Astrocyte of the hippocampus (primary cell): ENCODE data around the gene DNM3.

Experiments
- DNase-seq: peaks from one replicate; pipeline ENCODE4 v3.0.0; 2011; ENCODE audit warnings: low read depth, low spot score

DNM3 gene

DNA sequence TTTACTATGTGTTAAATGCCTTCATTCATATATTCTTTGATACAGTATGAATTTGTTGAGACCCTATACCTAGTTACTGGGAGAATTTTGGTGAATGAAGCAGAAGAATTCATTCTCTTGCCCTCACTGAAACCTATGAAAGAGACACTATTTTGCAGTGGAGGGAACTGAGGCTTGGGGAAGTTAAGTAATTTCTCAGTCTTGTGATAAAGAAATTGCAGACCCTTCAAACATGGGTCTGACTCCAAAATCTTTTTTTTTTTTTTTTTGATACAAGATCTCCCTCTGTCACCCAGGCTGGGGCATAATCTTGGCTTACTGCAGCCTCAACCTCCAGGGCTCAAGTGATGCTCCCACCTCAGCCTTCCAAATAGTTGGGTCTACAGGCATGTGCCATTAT, 132.1 kb downstream of the DNM3 start:
- DNase-seq: no peak

DNA sequence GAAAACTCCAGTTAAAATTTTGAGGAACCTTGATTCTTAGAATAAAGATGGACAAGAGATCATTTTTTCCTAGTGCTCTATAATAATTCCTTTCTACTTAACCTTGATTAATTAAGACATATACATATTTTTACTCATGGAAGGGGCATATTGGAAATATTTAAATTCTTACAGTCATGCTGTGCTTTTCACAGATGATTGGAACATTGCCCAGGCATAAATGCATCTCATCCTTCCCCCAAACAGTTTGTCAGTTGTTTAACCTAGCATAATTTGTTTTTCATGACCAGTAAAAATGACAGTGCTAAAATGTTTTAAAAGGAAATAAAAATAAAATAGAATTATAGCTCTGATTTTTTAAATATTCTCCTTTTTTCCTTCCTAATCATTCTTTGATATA, 140.0 kb downstream of the DNM3 start:
- no peak for DNase-seq

GRCh38 chr1:171983584-171983983, 142.3 kb downstream of the DNM3 start:
- peak; percentile 64 for DNase-seq

DNA sequence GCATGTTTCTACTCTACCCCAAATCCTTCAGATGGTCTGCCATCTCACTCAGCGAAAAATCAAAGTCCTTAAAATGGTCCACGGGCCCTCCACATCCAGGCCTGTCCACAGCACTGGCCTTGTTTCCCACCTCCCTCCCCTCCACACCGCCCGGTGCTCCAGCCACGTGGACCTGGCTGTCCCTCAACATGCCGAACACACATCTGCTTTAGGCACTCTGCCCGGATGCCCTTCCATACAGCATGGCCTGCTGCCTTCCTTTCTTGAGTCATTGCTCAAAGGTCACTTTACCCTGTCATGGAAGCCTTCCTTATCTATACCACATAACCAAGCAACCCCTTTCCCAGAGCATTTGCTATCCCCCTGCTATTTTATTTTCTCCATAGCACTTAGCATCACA, 143.0 kb downstream of the DNM3 start:
- DNase-seq: no peak

DNA sequence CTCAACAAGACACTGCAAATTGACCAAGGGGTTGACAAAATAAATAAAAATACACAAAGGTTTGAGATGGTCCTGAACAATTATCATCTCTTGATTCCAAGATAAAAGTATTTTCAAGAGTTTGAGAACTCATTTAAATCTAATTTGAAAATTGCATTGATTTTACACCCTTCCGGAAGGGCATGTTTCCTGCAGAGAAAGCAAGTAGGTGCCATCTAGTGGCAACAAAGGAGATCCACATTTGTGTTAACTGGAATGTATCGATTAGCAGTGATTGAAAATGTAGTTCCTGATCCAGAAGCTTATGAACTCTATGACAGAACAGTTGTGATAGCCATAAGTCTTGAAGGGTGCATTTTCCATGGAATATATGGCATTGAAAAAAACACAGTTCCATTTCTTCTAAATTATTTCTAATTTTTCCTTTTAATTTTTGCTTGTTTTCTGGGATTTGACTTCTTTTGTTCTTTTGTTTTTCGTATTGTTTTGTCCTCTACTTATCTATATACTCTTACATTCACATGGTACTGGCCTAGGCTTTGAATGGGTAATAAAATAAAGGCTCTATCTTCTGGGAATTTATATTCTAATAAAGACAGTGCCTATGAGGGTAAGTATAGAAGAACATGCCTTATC, 143.7 kb downstream of the DNM3 start:
- DNase-seq: peak; percentile 43

GRCh38 chr1:171985639-171986038, 144.3 kb downstream of the DNM3 start:
- DNase-seq: no peak

- no peak for DNase-seq
Observed at GRCh38 chr1:171988243-171988885, 147.1 kb downstream of the DNM3 start.

- DNase-seq: peak; percentile 64
Observed at GRCh38 chr1:171990371-171990770, 149.1 kb downstream of the DNM3 start.

DNA sequence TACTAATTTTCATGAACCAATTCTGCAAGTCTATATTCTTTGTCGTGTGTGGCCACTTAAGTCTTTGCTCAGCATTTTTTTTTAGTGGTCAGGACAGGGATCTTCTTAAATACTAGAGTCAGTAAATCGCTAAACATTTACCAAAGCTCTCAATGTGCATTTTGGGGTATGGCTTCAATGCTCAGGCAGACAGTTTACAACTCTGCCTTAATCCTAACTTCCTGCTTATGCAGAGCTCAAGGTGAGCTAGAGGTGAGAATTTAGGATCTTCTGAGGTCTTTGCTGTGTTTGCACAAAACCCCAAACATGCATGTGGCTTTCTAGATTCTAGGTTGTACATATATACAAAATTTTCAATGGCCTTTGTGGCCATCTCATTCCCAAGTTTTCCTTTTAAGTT, 153.0 kb downstream of the DNM3 start:
- DNase-seq: no peak

DNA sequence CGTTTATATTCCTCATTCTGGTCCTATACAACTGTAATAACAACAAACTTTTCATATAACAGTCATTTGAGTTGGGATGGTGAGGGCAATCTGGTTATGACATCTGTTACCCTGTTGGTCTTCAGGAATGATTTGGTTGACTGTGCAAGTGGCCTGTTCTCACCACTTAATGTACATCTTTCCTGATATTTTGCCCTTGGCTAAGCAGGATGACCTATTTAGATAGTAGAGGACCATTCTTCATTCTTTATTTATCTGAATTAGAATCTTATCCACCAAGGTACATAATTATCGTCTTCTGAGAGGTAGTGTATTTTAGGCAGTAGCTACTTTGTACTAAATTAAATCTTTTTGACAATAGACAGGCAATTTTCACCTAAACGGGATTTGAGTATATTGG, 154.3 kb downstream of the DNM3 start:
- DNase-seq: no peak

DNA sequence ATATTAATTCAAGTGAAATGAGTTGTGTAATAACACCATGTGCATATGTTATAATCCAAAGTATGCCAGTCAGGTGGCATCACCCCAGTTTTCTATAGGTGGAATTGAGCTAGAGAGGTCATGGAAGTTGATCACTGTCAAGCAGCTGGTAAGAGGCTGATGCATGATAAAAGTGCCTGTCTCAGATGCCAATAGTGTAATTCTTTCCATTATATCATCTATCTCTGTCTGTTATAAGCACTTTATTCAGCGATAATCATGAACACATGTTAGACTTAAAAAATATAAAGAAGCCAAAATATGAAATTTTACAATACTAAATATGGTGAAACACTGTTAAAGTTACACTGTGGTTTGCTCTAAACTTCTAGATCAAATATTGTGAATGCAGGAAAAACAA, 156.6 kb downstream of the DNM3 start:
- no peak for DNase-seq

GRCh38 chr1:171998711-171999110, 157.4 kb downstream of the DNM3 start:
- no peak for DNase-seq

- no peak for DNase-seq
Observed at GRCh38 chr1:171999756-172000155, 158.5 kb downstream of the DNM3 start.

GRCh38 chr1:172001288-172001687, 160.0 kb downstream of the DNM3 start:
- no peak for DNase-seq

DNA sequence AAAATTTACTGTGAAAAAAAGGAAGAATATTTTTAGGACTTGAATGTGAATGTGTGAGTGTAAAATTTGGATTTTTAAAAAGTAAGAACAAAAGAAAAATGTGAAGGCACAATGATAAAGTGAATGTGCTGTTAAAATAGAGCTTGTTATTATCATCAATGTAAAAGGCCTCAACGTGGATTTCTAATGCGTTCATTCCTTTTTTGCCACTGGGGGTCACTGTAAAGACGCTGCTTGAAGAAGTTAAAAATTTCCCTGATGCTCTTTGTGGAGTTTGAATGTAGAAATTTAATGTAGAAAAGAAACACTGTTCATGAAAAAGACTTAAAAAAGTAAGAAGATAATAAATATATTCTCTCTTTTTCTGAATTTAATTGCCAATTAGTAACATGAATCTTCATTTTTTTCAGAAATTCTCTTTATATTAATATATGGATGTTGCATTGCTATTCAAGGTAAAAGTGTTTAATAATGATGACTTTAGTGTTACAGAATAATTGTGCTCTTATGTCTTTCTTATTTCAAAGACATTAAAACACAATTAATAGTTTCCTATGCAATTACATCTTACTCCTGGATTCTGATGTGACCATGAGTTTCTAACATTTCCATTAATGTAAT, 161.5 kb downstream of the DNM3 start:
- DNase-seq: peak; percentile 77

DNA sequence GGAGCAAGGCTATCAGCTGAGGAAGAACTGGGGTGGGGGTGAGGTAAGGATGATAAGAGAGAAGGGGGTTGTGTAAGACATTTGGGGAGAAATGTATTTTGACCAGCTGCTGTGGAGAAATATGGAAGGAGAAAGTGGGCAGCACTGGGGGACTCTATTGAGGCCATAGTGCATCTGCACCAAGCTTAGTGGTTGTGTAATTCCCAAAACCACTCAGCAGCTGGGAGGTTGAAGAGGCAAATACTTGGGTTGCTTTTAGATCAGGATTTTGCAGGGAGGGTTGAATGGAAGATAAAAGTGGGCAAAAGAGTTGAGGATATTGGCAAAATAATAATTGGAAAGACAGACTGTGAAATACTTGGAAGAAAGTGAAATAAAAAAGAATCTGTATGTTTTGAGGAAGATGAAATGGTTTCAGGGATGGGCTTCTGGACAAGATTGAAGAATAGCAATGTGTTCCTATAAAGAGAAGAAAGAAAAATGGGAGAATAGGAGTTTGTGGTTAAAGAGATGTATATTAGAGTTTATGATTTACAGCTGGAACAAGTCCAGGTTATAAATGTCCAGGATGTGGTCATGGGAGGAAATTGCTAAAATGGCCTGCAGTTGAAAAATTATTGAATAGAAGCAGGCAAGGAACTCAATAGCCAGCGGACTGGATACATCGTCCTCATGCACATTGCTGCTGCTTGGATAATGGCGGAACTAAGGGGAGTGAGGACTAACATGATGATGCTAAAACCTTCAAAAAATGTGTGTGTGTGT, 162.7 kb downstream of the DNM3 start:
- no peak for DNase-seq

DNA sequence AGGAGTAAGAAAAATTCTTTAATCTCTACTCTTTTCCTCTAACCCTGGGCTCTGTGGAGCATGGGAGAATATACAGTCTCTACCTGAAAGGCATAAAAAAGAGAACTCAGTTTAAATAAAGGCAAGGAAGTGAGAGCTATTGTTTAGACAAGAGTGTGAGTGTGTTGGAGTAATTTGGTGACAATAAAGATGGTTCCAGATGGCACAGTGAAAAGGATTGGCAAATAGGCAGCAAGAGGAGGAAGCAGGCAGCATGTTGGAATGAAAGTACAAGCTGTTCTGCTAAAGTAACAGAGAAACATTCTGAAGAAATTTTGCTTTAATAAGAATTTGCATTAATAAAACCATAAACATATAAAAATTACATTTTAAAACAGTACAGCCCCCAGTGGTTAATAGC, 163.4 kb downstream of the DNM3 start:
- no peak for DNase-seq

DNA sequence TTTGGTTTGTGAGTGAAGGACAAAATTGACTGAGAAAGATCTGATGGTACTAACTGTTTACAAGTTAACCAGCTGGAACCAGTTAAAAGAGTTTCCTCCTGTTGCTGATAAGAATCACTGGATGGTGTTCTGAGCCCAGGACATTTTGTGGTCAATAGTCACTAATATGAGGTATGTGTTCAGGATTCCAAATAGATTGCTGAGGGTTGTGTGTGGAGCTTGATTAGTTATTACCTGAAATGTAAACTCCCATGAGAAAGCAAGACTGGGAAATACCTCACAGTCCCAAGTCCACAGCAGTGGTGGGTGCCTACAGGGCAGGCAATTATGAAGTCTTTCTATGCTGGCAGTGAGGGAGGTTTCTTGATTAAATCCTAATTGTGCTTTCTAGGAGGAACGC, 164.6 kb downstream of the DNM3 start:
- DNase-seq: peak; percentile 80

DNA sequence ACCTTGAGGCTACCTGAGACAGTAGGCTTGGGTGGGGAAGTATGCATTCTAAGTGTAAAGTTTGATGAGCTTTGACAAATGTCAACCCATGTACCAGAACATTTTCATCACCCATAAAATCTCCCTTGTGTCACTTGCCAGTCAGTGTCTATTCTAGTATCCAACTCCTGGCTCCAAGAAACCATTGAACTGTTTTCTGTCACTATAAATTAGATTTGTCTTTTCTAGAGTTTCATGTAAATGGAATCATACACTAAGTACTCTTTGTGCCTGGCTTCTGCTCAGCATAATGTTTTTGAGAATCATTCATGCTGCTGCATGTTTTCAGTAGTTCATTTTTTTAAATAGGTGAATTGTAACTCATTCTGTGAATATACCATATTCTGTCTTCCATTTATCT, 165.4 kb downstream of the DNM3 start:
- DNase-seq: no peak

- no peak for DNase-seq
Observed at GRCh38 chr1:172018727-172019311, 177.5 kb downstream of the DNM3 start.

- no peak for DNase-seq
Observed at GRCh38 chr1:172019976-172020375, 178.7 kb downstream of the DNM3 start.

- DNase-seq: no peak
Observed at GRCh38 chr1:172024516-172024915, 183.2 kb downstream of the DNM3 start.
